PC-9 (cell line): Measurements from ENCODE around the gene DIPK1B.

Source experiments
- EZH2 ChIP-seq: fragments of 200-600 bp; sonication (generic); IDR thresholded peaks from 2 replicates; pipeline ENCODE4 v1.8.0; 2017; ENCODE audit warnings: antibody characterized with exemption, low read depth
- TF ChIP-seq, protein P1 (sequence below): fragments of 200-600 bp; sonication (generic); conservative IDR thresholded peaks from 2 replicates; pipeline ENCODE4 v1.6.1; 2017; ENCODE audit warnings: mixed run types, antibody characterized with exemption, mild to moderate bottlenecking, moderate library complexity

DNA sequence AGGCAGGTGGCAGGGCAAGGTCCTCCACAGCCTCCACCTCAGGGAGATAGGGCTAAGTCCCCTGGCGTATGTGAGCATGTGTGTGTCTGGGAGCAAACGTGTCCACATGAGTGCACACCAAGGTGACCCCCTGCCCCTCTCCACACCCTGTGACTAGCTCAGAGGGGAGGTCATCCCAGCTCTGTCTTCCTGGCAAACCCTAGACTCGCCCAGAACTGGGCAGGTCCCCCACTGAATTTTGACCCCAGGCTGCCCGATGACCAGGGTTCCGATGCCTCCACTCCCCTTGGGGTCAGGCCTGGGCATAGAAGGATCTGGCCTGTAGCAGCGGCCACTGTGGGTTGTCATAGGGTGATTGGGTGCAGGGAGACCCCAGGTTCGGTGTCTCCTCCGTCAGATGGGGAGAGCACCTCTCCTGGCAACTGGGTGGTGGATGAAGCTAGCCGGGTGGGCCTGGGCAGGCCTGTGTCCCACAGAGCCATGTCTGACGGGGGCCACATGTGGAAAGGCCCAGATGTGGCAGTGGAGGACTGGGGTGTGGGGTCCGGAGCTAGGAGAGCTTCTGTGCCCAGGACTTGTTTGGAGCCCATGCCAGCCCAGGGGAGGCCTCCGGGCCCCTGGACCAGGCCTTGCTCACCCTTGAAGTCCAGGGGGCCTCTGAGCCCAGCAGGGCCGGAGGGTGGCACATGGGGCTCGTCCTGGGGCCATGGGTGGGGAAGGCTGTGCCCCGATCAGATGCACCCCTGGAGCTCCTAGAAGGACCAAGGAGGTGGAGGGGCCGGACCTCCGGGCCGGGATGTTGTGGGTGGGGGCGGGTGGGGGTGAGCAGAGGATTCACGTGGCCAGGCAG, 6.2 kb downstream of the DIPK1B start:
- TF ChIP-seq, protein P1, sequence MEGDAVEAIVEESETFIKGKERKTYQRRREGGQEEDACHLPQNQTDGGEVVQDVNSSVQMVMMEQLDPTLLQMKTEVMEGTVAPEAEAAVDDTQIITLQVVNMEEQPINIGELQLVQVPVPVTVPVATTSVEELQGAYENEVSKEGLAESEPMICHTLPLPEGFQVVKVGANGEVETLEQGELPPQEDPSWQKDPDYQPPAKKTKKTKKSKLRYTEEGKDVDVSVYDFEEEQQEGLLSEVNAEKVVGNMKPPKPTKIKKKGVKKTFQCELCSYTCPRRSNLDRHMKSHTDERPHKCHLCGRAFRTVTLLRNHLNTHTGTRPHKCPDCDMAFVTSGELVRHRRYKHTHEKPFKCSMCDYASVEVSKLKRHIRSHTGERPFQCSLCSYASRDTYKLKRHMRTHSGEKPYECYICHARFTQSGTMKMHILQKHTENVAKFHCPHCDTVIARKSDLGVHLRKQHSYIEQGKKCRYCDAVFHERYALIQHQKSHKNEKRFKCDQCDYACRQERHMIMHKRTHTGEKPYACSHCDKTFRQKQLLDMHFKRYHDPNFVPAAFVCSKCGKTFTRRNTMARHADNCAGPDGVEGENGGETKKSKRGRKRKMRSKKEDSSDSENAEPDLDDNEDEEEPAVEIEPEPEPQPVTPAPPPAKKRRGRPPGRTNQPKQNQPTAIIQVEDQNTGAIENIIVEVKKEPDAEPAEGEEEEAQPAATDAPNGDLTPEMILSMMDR, result no peak
- TF ChIP-seq EZH2, result no peak
